HL-60 (cell line): Measurements from ENCODE around the gene ZNF70.

Experiments
- DNase-seq, 2 experiments: peaks; one replicate each; pipeline ENCODE4 v3.0.0-alpha.2; 2010 to 2020; ENCODE audit warnings: low read depth in 1 of 2, low spot score in 1 of 2
- H3K27ac ChIP-seq: fragments of 250-450 bp; sonication (Bioruptor Pico); replicated peaks from 2 replicates; pipeline ENCODE4 v1.5.1; 2020; ENCODE audit warnings: mild to moderate bottlenecking, moderate library complexity
- H3K27me3 ChIP-seq: fragments of 250-450 bp; sonication (Bioruptor Pico); 2 replicates; pipeline ENCODE4 v1.5.1; 2021; ENCODE audit warnings: mild to moderate bottlenecking, moderate library complexity; ENCODE audit not compliant: insufficient read depth, poor library complexity, severe bottlenecking
- H3K4me3 ChIP-seq: replicated peaks from 2 replicates; pipeline ENCODE4 v1.5.1; 2011; ENCODE audit warnings: mild to moderate bottlenecking, control low read depth, low read length; ENCODE audit not compliant: insufficient read depth
- GABPA ChIP-seq: IDR thresholded peaks from 2 replicates; pipeline ENCODE4 v1.6.1; 2012; ENCODE audit warnings: low read depth
- POLR2AphosphoS5 ChIP-seq: IDR thresholded peaks from 2 replicates; pipeline ENCODE4 v1.6.1; 2012; ENCODE audit warnings: low read depth
- SPI1 ChIP-seq: IDR thresholded peaks from 2 replicates; pipeline ENCODE4 v1.6.1; 2012; ENCODE audit warnings: low read depth, mild to moderate bottlenecking, borderline replicate concordance
- TF ChIP-seq, protein P1 (sequence below): IDR thresholded peaks from one replicate; pipeline ENCODE4 v1.5.1; 2011; ENCODE audit warnings: low read length, control low read depth, inconsistent platforms; ENCODE audit not compliant: insufficient read depth
- TF ChIP-seq, protein P2 (sequence below): IDR thresholded peaks from 2 replicates; pipeline ENCODE4 v1.6.1; 2012; ENCODE audit warnings: low read depth; ENCODE audit not compliant: insufficient replicate concordance

ZNF70 gene

DNA sequence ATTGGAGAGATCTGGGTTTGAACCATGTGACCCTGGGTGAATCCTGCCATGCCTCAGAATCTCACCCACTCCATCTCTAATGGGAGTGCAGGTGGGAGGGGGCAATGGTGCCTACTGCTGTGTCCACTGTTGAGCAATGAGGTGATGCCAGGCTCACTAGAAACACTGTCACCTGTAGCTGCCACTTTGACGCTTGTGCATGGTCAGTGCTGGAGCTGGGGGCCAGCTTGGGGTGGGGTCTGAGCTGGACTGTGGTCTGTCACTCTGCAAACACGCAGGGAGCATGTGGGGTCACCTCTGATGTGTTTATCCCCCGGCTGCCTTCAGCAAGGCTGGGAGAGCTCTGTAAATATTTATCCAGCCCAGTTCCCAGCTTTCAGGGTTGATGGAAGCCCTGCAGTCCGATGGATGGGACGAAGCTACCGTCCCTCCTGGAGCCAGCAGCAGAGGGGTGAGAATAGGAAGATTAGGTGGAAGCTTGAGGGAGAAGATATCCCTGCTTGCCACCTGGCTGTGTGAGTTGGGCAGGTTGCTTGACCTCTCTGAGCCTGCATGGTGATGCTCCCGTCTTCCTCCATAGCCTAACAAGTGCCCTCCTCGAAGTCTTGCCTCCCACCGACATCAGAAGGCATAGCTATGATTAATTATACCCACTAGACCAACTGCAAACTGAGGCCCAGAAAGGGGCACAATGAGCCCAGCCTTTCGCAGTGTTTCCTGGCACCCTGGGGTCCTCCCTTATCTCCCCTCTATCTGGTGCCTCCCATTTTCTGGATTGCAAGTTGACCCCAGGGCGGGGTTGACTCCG is 23.4 kb upstream of the ZNF70 start:
- H3K4me3 ChIP-seq = no peak overlapping the region
- H3K27me3 ChIP-seq = peaks cover 17% of the 10 kb centered on the region
- TF ChIP-seq GABPA = no peak
- TF ChIP-seq, protein P1, sequence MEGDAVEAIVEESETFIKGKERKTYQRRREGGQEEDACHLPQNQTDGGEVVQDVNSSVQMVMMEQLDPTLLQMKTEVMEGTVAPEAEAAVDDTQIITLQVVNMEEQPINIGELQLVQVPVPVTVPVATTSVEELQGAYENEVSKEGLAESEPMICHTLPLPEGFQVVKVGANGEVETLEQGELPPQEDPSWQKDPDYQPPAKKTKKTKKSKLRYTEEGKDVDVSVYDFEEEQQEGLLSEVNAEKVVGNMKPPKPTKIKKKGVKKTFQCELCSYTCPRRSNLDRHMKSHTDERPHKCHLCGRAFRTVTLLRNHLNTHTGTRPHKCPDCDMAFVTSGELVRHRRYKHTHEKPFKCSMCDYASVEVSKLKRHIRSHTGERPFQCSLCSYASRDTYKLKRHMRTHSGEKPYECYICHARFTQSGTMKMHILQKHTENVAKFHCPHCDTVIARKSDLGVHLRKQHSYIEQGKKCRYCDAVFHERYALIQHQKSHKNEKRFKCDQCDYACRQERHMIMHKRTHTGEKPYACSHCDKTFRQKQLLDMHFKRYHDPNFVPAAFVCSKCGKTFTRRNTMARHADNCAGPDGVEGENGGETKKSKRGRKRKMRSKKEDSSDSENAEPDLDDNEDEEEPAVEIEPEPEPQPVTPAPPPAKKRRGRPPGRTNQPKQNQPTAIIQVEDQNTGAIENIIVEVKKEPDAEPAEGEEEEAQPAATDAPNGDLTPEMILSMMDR = no peak
- TF ChIP-seq, protein P2, sequence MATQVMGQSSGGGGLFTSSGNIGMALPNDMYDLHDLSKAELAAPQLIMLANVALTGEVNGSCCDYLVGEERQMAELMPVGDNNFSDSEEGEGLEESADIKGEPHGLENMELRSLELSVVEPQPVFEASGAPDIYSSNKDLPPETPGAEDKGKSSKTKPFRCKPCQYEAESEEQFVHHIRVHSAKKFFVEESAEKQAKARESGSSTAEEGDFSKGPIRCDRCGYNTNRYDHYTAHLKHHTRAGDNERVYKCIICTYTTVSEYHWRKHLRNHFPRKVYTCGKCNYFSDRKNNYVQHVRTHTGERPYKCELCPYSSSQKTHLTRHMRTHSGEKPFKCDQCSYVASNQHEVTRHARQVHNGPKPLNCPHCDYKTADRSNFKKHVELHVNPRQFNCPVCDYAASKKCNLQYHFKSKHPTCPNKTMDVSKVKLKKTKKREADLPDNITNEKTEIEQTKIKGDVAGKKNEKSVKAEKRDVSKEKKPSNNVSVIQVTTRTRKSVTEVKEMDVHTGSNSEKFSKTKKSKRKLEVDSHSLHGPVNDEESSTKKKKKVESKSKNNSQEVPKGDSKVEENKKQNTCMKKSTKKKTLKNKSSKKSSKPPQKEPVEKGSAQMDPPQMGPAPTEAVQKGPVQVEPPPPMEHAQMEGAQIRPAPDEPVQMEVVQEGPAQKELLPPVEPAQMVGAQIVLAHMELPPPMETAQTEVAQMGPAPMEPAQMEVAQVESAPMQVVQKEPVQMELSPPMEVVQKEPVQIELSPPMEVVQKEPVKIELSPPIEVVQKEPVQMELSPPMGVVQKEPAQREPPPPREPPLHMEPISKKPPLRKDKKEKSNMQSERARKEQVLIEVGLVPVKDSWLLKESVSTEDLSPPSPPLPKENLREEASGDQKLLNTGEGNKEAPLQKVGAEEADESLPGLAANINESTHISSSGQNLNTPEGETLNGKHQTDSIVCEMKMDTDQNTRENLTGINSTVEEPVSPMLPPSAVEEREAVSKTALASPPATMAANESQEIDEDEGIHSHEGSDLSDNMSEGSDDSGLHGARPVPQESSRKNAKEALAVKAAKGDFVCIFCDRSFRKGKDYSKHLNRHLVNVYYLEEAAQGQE = no peak
- DNase-seq = no peak
- H3K27ac ChIP-seq = no peak overlapping the region

DNA sequence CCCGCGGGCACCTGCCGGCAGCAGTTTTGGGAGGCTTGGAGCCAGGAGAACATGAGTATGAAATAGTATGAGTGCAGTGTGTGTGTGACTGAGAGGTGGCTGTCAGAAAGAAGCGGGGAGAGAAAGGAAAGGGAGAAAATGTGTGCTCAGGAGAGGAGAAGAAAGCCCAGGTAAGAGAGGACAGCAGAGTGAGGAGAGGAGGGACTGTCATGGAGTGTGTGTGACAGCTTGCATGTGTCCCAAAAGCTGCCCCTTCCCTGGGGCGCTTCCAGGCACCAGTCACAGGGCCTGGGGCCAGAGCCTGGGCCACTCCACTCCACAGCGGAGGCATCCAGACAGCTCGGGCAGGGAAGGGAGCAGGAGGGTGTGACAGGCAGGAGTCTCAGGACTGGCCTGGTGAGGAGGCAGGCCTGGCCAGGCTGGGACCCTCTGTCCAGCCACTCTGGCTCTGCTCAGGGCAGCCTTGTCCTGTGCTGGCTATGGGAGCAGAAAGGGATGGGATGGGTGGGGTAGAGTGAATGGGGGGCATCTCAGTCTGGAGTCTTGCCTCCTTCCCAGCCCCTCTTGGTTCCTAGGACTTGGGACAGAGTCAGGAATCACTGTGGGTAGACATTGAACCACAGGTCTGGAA is 22.7 kb upstream of the ZNF70 start:
- Histone ChIP-seq H3K27me3 (peaks cover 17% of the 10 kb centered on the region), H3K27ac (no peak overlapping the region), H3K4me3 (no peak overlapping the region)
- TF ChIP-seq, protein P2 = no peak
- TF ChIP-seq POLR2AphosphoS5 (no peak), GABPA (no peak), SPI1 (no peak)
- TF ChIP-seq, protein P1 = no peak
- no peak for DNase-seq

DNA sequence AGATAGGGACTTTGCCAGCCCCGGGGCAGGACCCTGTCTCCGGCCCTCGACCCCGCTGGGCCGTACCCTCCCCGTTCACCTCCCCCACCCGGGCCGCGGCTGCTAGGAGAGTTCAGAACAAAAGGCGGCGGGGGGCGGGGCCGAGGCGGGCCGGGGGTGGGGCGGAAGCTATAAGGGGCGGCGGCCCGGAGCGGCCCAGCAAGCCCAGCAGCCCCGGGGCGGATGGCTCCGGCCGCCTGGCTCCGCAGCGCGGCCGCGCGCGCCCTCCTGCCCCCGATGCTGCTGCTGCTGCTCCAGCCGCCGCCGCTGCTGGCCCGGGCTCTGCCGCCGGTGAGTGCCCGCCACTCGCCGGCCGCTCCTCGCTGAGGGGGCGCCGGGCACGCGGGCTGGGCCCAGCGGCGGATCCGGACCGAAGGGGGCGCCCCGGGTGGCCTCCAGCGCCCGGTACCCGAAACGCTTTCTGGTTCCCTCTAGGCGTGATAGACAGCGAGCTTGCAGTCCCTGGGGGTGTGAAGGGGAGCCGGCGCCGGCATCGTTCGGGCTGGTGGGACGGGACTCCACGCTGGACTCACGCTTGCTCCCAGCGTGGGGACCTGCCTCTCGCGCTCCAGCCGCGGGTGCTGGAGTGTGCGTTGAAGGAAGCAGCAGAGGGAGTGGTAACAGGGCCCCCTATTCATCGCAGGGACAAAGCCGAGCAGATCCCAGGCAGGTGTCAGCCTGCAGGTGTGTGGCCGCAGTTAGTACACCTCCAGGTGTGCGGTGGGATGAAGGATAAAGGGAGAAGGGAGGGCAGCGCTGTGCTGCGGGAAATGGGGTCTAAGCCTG is 21.9 kb upstream of the ZNF70 start, which contains the start of gene MMP11:
MMP11 (plus strand) TSS at position 201 of the 825 bp plus-strand sequence; CDS start at position 223, 22 bp downstream.
- peaks cover 17% of the 10 kb centered on the region for H3K27me3 ChIP-seq
- H3K27ac ChIP-seq = no peak within 1 kb of the TSS
- TF ChIP-seq SPI1 (no peak), POLR2AphosphoS5 (no peak), GABPA (no peak)
- TF ChIP-seq, protein P1 = no peak
- TF ChIP-seq, protein P2 = no peak
- peak within 1 kb of the TSS; percentile 23 for H3K4me3 ChIP-seq
- DNase-seq = no peak
